HG02798 (cell line): ENCODE measurements around the gene RABGAP1.

Source experiments
- ATAC-seq: cut with Tn5 transposase; IDR thresholded peaks from one replicate; pipeline ENCODE4 v1.9.1; 2021; ENCODE audit warnings: mild to moderate bottlenecking; ENCODE audit not compliant: unreplicated experiment, poor library complexity

Gene RABGAP1

GRCh38 chr9:123043081-123043939 is 102.5 kb downstream of the RABGAP1 start:
- ATAC-seq, result no peak

- no peak for ATAC-seq
Measured at GRCh38 chr9:123044586-123044985, 103.8 kb downstream of the RABGAP1 start.

DNA sequence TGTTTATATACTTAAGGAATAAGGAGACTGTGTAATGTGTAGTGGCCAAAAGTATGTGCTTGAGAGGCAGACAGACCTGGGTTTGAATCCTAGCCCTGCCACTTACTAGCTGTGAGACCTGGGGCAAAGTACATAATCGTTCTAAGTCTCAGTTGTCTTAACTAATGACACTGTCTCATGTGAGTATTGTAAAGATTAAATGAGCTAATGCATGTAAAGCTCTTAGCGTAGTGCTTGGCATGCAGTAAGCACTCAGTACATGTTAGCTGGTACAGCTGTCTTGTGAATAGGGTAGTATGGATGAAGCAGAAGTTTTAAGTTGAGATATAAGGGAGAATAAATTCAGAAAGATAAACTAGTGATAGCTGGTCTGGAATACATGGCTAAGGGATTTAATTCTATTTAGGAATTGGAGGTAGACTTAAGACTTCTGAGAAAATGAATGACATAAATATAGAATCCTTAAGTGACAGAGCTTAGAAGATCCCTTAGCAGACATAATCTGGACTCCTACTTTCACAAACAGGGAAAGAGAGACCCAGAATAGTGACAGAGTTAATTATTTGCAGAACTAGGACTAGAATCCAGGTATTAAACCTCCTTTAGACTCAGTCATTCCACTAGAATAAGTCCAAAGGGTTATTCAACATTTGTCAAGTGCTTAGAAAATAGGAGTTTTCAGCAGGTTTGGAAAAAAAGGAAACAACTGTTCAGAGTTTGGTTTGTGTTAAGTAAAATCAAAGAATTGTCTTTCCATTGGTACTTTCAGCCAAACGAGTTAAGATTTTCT is 105.8 kb downstream of the RABGAP1 start:
- no peak for ATAC-seq

GRCh38 chr9:123048748-123049147 is 107.9 kb downstream of the RABGAP1 start:
- ATAC-seq, result no peak

DNA sequence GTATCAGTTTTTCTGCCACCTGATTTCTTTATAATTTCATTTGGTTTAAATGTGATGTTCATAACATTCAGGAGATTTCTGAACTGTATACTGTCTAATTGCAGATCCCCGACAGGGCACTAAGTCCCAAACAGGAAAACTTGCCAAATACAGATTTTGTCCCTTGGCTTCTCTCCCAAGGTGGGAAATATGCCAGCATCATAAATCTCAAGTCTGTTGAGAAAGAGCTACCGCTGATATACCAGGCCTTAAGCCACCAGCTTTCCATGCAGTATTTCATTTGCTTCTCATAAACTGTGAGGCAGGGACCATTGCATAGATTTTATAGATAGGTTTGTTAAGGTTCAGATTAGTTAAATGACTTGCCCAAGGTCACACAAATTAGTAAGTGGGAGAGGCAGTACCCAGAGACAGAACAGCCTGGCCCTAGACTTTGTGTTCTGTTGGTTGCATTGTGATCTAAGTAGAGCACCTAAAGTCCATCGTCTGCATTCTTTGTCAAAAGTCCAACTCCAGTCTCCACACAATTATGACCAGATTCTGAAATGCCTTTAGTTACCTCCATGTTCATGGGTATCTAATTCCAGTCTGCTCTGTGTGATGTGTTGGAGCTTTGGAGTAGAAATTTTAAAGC is 108.9 kb downstream of the RABGAP1 start:
- ATAC-seq, result no peak

GRCh38 chr9:123053046-123053445 is 112.2 kb downstream of the RABGAP1 start:
- no peak for ATAC-seq

DNA sequence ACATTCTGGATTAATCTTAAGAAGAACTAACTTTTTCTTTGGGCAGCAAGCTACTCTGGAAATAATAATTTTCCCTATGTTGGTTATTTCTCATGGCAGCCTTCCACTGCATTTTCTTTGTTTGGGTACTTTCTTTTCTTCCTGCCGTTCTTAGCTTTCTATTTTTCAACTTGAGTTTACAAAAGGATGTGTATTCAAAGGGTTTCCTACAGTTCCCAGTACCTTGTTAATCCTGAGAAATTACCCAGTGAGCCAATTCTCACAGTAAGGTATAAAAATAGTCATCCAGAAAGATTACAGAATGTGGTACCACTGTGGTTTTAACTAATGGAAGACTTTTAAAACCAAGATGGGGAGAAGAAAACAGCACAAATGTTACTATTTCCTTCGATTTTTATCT is 112.9 kb downstream of the RABGAP1 start:
- ATAC-seq, result no peak

- ATAC-seq, result no peak
Measured at GRCh38 chr9:123058834-123059233, 118.0 kb downstream of the RABGAP1 start.

DNA sequence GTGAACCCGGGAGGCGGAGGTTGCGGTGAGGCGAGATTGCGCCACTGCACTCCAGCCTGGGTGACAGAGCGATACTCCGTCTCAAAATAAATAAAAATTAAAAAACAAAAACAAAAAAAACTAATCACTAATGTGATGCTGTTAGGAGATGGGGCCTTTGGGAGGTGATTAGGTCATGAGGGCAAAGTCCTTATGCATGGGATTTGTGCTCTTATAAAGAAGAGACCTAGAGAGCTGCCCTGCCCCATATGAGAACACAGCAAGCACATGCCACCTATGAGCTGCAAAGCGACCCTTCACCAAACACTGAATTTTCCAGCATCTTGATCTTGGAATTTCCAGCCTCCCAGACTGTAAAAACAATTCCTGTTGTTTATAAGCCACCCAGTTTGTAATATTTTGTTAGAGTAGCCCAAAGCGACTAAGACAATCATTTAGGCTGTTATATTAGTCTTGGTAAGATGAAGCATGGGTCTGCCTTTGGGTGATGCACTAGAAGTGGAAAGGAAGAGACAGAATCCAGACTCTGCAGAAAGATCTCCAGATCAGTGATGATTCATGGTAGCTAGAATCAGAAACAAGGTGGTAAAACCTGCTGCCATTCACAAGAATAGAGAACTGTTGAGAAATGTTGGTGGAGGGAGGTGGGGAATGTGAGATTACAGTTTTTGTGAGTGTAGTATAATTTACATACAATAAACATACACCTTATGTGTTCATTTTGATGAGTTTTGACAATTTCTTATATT is 118.8 kb downstream of the RABGAP1 start:
- ATAC-seq, result no peak

DNA sequence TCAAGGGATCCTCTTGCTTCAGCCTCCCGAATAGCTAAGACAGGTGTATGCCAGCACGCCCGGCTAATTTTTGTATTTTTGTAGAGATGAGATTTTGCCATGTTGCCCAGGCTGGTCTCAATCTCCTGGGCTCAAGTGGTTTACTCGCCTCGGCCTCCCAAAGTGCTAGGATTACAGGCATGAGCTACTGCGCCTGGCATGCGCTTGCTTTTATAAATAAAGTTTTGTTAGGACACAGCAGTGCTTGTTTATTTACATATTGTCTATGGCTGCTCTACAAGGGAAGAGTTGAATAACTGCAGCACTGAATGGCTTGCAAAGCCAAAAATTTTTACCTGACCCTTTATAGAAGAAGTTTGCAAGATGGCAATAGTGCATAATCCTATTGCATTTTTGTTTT is 120.4 kb downstream of the RABGAP1 start:
- no peak for ATAC-seq

DNA sequence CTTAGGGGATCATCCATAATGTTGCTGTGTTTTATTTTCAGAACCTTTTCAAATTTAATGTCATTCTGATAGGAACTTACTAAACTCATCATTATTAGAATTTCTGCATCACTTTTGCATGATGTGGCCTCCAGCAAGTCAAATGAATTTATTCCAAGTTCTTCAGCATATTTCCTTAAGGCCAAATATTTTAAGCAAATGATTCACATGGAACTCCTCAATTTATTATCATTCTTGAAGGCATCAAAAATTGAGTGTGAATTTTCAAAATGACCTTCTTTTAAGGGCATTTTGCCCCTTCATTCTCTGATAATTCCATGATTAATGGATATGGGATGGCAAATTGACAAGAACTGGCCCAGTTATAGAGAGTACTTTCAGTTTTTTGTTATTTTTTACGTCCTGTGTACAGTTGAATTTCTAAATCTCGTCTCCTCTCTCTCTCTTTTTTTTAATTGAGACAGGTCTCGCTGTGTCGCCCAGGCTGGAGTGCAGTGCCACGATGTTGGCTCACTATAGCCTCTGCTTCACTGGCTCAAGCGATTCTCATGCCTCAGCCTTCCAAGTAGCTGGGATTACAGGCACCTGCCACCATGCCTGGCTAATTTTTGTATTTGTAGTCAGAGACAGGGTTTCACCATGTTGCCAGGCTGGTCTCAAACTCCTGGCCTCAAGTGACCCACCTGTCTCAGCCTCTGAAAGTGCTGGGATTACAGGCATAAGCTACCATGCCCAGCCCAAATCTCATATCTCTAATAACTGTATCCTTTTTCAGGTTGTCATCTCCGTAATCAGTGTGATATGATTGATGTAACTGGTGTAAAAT is 121.7 kb downstream of the RABGAP1 start:
- ATAC-seq, result no peak

DNA sequence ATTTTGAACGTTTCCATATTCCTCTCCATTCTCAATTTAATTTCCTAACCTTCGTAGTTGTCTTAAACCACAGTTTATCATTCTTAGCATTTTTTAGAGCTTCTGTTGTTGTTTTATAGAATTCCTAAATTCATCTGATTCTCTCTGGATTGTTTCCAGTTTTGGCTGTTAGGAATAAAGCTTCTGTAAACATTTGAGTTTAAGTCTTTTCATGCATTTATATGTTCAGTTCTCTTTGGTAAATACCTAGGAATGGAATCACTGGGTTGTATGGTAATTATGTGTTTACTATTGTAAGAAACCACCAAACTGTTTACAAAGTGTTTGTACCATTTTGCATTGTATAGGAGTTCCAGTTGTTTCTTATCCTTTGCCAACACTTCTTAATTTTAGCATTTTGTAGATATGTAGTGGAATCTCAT is 122.4 kb downstream of the RABGAP1 start:
- ATAC-seq, result no peak

DNA sequence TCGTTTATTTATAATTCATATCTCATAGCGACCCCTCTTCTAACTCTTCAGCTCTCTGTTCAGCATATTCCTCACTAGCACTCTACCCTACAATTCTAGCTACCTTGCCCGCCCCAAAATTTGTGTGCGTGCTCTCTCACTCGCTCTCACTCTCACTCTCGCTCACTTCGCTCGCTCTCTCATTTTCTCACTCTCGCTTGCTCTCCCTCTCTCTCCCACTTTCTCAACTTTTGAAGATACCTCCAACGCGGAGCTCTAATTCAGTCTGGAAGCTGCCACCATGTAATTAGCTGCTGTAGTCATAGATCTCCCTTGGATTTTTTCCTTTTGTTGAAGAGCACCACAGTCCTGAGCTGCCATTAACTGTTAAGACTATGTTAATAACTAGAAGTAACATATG is 123.1 kb downstream of the RABGAP1 start:
- ATAC-seq, result no peak

DNA sequence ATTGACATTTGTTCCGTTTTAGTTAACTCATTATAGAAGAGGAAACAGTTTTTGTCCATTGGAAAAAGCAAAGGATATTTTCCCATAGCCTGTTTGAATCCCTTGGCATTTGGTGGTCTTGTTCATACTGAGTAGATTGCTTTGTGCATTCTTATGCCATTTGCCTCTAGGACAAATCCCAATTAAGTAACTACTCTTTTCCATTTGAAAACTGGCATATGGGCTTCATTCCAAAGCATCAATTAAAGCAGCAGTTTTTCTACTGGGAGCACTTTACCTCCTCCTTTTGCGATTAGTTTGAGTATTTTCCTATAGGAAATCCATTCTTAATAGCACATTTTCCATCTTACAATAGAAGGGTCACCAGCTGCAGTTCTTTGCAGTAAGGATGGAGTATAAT is 123.9 kb downstream of the RABGAP1 start:
- ATAC-seq, result no peak

GRCh38 chr9:123065196-123065595 is 124.4 kb downstream of the RABGAP1 start:
- ATAC-seq, result no peak

DNA sequence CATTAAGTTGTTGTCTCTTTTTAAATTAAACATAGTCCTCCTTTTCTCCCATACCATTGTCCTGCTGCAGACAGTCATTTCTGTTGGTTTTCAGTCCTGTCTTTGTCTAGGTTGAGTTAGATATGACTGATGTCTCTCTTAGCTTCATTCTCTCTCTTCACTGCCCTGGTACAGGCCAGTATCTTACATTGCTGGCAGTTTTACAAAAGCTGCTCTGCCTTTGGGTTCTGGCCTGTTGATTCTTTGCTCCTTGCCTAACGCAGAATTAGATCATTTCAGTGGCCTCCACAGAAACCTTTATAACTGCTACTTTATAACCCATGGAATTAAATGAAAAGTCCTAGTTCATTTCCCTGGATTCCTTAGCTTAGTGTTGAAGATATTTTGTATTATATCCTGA is 126.3 kb downstream of the RABGAP1 start:
- ATAC-seq, result no peak

GRCh38 chr9:123069010-123069481 is 128.2 kb downstream of the RABGAP1 start:
- no peak for ATAC-seq

GRCh38 chr9:123070198-123070597 is 129.4 kb downstream of the RABGAP1 start:
- ATAC-seq, result no peak

GRCh38 chr9:123072407-123072995 is 131.7 kb downstream of the RABGAP1 start:
- ATAC-seq, result no peak
